Measurements from ENCODE around the gene ASIC4. TPM values are rescaled to one million over a fixed set of nuclear protein-coding genes. Genes with fewer than 3 reads are reported as not detected.

The ASIC4 gene
- total and polyA plus RNA-seq, 8 donors, result 0.04 to 0.38 (median 0.18) TPM; not detected in 4

- intact Hi-C loops (cut with DNase I), result loop anchor here in 1 of 3 donors (5.0 kb wide), 1 partner anchor 98 kb away; no protein-coding TSS in a partner anchor
- DNase-seq (peak in 1 of 6 donors; percentile 64), ATAC-seq (no peak), FAIRE-seq (no peak)
- Histone ChIP-seq H3K4me1 (peaks cover 0 to 9% (median 5%) of the 10 kb centered on the region in 3 donors), H3K36me3 (peaks cover 2 to 16% (median 7%) of the 10 kb centered on the region in 3 donors), H3K27ac (no peak overlapping the region), H3K9me3 (no peaks in the 10 kb centered on the region), H3K4me3 (peak overlapping the region; percentile 75 to 92 (median 84)), H3K27me3 (no peaks in the 10 kb centered on the region)
- TF ChIP-seq, protein P1, sequence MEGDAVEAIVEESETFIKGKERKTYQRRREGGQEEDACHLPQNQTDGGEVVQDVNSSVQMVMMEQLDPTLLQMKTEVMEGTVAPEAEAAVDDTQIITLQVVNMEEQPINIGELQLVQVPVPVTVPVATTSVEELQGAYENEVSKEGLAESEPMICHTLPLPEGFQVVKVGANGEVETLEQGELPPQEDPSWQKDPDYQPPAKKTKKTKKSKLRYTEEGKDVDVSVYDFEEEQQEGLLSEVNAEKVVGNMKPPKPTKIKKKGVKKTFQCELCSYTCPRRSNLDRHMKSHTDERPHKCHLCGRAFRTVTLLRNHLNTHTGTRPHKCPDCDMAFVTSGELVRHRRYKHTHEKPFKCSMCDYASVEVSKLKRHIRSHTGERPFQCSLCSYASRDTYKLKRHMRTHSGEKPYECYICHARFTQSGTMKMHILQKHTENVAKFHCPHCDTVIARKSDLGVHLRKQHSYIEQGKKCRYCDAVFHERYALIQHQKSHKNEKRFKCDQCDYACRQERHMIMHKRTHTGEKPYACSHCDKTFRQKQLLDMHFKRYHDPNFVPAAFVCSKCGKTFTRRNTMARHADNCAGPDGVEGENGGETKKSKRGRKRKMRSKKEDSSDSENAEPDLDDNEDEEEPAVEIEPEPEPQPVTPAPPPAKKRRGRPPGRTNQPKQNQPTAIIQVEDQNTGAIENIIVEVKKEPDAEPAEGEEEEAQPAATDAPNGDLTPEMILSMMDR (IDR thresholded peaks at IDR 0.05), result no peak
- WGBS, 2 donors, result 26 to 40% methylated on average over 9 of the region's 9 CpGs
Measured at GRCh38 chr2:219544567-219544966, 30.3 kb downstream of the ASIC4 start.

GRCh38 chr2:219545295-219545942 is 31.1 kb downstream of the ASIC4 start:
- Histone ChIP-seq H3K27ac (no peak overlapping the region), H3K9me3 (no peaks in the 10 kb centered on the region), H3K27me3 (no peaks in the 10 kb centered on the region), H3K4me1 (peaks cover 0 to 9% (median 5%) of the 10 kb centered on the region in 3 donors), H3K36me3 (peaks cover 2 to 7% (median 2%) of the 10 kb centered on the region in 3 donors), H3K4me3 (no peak overlapping the region)
- 85 to 92% methylated on average over 3 of the region's 3 CpGs for WGBS, 2 donors
- FAIRE-seq, result no peak
- DNase-seq, result no peak
- intact Hi-C loops (cut with DNase I), result loop anchor here in 1 of 3 donors (5.0 kb wide), 1 partner anchor 87 kb away; no protein-coding TSS in a partner anchor
- ATAC-seq, result no peak
- TF ChIP-seq, protein P1 (IDR thresholded peaks at IDR 0.05), result no peak

- WGBS, 2 donors, result 74 to 82% methylated on average over 4 of the region's 4 CpGs
Measured at GRCh38 chr2:219545943-219546352, 31.7 kb downstream of the ASIC4 start.

DNA sequence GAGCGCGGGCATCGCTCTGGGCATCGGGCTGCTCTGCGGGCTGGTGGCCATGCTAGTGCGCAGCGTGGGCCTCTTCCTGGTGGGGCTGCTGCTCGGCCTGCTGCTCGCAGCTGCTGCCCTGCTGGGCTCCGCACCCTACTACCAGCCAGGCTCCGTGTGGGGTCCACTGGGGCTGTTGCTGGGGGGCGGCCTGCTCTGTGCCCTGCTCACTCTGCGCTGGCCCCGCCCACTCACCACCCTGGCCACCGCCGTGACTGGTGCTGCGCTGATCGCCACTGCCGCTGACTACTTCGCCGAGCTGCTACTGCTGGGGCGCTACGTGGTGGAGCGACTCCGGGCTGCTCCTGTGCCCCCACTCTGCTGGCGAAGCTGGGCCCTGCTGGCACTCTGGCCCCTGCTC is 33.3 kb downstream of the ASIC4 start:
- H3K4me3 ChIP-seq, result no peak overlapping the region
- DNase-seq (peak in 1 of 6 donors; percentile 77), ATAC-seq (no peak), FAIRE-seq (no peak)
- H3K27ac ChIP-seq, result no peak overlapping the region
- intact Hi-C loops (cut with DNase I), result loop anchor here in 1 of 3 donors (5.0 kb wide), 1 partner anchor 85 kb away; no protein-coding TSS in a partner anchor
- no peaks in the 10 kb centered on the region for H3K9me3 ChIP-seq
- H3K4me1 ChIP-seq, result peaks cover 0 to 8% (median 4%) of the 10 kb centered on the region in 3 donors
- TF ChIP-seq, protein P1 (IDR thresholded peaks at IDR 0.05), result no peak
- H3K27me3 ChIP-seq, result no peaks in the 10 kb centered on the region
- WGBS, 2 donors, result 94 to 95% methylated on average over 24 to 26 of the region's 26 CpGs
- no peaks in the 10 kb centered on the region for H3K36me3 ChIP-seq

More at GRCh38 chr2:219545943-219546352, 31.7 kb downstream of the ASIC4 start:
- TF ChIP-seq, protein P1 (IDR thresholded peaks at IDR 0.05), result no peak
- Histone ChIP-seq H3K9me3 (no peaks in the 10 kb centered on the region), H3K27ac (no peak overlapping the region), H3K27me3 (no peaks in the 10 kb centered on the region), H3K36me3 (peaks cover 0 to 2% (median 0%) of the 10 kb centered on the region in 3 donors), H3K4me1 (peaks cover 0 to 9% (median 5%) of the 10 kb centered on the region in 3 donors), H3K4me3 (no peak overlapping the region)
- no peak for FAIRE-seq
- intact Hi-C loops (cut with DNase I), result loop anchor here in 1 of 3 donors (5.0 kb wide), 1 partner anchor 86 kb away; no protein-coding TSS in a partner anchor
- DNase-seq, result no peak
- no peak for ATAC-seq

DNA sequence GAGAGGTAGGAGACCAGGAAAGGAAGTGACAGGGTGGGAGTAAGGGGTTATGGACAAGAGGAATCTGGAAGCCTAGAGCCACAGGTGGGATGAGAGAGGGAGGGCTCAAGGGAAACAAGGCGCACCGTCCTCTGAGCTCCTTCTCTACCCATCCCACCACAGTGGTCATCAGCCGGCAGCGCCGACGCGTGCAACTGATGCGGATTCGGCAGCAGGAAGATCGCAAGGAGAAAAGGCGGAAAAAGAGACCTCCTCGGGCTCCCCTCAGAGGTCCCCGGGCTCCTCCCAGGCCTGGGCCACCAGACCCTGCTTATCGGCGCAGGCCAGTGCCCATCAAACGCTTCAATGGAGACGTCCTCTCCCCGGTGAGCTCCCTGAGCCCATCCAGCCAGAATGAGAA is 34.7 kb downstream of the ASIC4 start:
- no peak overlapping the region for H3K27ac ChIP-seq
- no peak overlapping the region for H3K4me3 ChIP-seq
- H3K27me3 ChIP-seq, result no peaks in the 10 kb centered on the region
- intact Hi-C loops (cut with DNase I), result loop anchor here in 1 of 3 donors (5.0 kb wide), 1 partner anchor 83 kb away; no protein-coding TSS in a partner anchor
- no peaks in the 10 kb centered on the region for H3K36me3 ChIP-seq
- H3K9me3 ChIP-seq, result no peaks in the 10 kb centered on the region
- TF ChIP-seq, protein P1 (IDR thresholded peaks at IDR 0.05), result no peak
- 94 to 95% methylated on average over 13 to 18 of the region's 18 CpGs for WGBS, 2 donors
- DNase-seq, result peak in 1 of 6 donors; percentile 23
- ATAC-seq, result no peak
- no peak for FAIRE-seq
- peaks cover 0 to 13% (median 4%) of the 10 kb centered on the region in 3 donors for H3K4me1 ChIP-seq

Measured in pancreas (tissue), 10 donors.